GM18505 (cell line): Measurements from ENCODE around the gene RAD51AP1.
"Not testable (repeated sequence)": the region's sequence is repeated elsewhere in the genome, so short reads cannot be mapped to it uniquely, and the experiment has no call there.

Experiments
- ATAC-seq: cut with Tn5 transposase; IDR thresholded peaks from one replicate; pipeline ENCODE4 v1.9.1; 2021; ENCODE audit not compliant: unreplicated experiment
- POLR2A ChIP-seq: IDR thresholded peaks from 4 replicates; pipeline ENCODE4 v1.6.1; 2011; ENCODE audit warnings: borderline replicate concordance; ENCODE audit not compliant: insufficient read depth, insufficient read length; ENCODE audit errors: extremely low read depth

Gene RAD51AP1

GRCh38 chr12:4538207-4539160 is at the start of gene RAD51AP1:
TSS of gene RAD51AP1 (plus strand) at chr12:4538890. CDS start at chr12:4538940, 50 bp downstream.
- peak; percentile 81 for TF ChIP-seq POLR2A
- ATAC-seq = peak; percentile 88

GRCh38 chr12:4489556-4489955 is 49.1 kb upstream of the RAD51AP1 start:
- no peak for TF ChIP-seq POLR2A
- no peak for ATAC-seq

- ATAC-seq = no peak
These were observed 47.7 kb upstream of the RAD51AP1 start for GRCh38 chr12:4490973-4491372.

GRCh38 chr12:4496145-4496838 is 42.4 kb upstream of the RAD51AP1 start:
- no peak for ATAC-seq
- no peak for TF ChIP-seq POLR2A

More at GRCh38 chr12:4490973-4491372, 47.7 kb upstream of the RAD51AP1 start:
- TF ChIP-seq POLR2A = no peak

- TF ChIP-seq POLR2A = no peak
- ATAC-seq = no peak
These were observed 39.5 kb upstream of the RAD51AP1 start for GRCh38 chr12:4499186-4499585.

GRCh38 chr12:4505376-4505986 is 33.2 kb upstream of the RAD51AP1 start:
- TF ChIP-seq POLR2A = no peak
- no peak for ATAC-seq

GRCh38 chr12:4506430-4506829 is 32.3 kb upstream of the RAD51AP1 start:
- no peak for ATAC-seq
- no peak for TF ChIP-seq POLR2A

- no peak for TF ChIP-seq POLR2A
- ATAC-seq = no peak
These were observed 31.8 kb upstream of the RAD51AP1 start for GRCh38 chr12:4506870-4507269.

GRCh38 chr12:4508503-4508902 is 30.2 kb upstream of the RAD51AP1 start:
- not testable (repeated sequence) for ATAC-seq

- not testable (repeated sequence) for ATAC-seq
These were observed 29.4 kb upstream of the RAD51AP1 start for GRCh38 chr12:4509269-4509668.

- no peak for ATAC-seq
- TF ChIP-seq POLR2A = no peak
These were observed 20.5 kb upstream of the RAD51AP1 start for GRCh38 chr12:4518106-4518728.

- ATAC-seq = not testable (repeated sequence)
These were observed 15.2 kb upstream of the RAD51AP1 start for GRCh38 chr12:4523443-4523842.

- ATAC-seq = no peak
- no peak for TF ChIP-seq POLR2A
These were observed 11.7 kb upstream of the RAD51AP1 start for GRCh38 chr12:4526923-4527546.
